22Rv1 (cell line): Measurements from ENCODE around the gene EFHC1.

Source experiments
- H3K27ac ChIP-seq: fragments of 450-650 bp; 2 replicates; pipeline ENCODE4 v1.5.1; 2017
- CTCF ChIP-seq: fragments of 450-650 bp; IDR thresholded peaks from 2 replicates; pipeline ENCODE4 v1.5.1; 2017; ENCODE audit warnings: mild to moderate bottlenecking
- ZFX ChIP-seq: fragments of 450-650 bp; IDR thresholded peaks from 2 replicates; pipeline ENCODE4 v1.6.1; 2017; ENCODE audit warnings: antibody characterized with exemption, borderline replicate concordance

Gene EFHC1

GRCh38 chr6:52399511-52400312 is 20.4 kb upstream of the EFHC1 start:
- TF ChIP-seq ZFX (no peak), CTCF (peak; percentile 87)
- no peak overlapping the region for H3K27ac ChIP-seq

- no peak for TF ChIP-seq ZFX
- TF ChIP-seq CTCF, result no peak
- no peak overlapping the region for H3K27ac ChIP-seq
These were observed 19.7 kb upstream of the EFHC1 start for GRCh38 chr6:52400313-52401041.

GRCh38 chr6:52403086-52403485 is 17.1 kb upstream of the EFHC1 start:
- peak overlapping the region; percentile 75 for H3K27ac ChIP-seq
- no peak for TF ChIP-seq CTCF
- TF ChIP-seq ZFX, result no peak

GRCh38 chr6:52403627-52404026 is 16.5 kb upstream of the EFHC1 start:
- peak overlapping the region; percentile 75 for H3K27ac ChIP-seq
- TF ChIP-seq CTCF (no peak), ZFX (no peak)

GRCh38 chr6:52405243-52405642 is 14.9 kb upstream of the EFHC1 start:
- H3K27ac ChIP-seq, result no peak overlapping the region
- no peak for TF ChIP-seq ZFX
- TF ChIP-seq CTCF, result no peak

- no peak overlapping the region for H3K27ac ChIP-seq
These were observed 12.7 kb upstream of the EFHC1 start for GRCh38 chr6:52407467-52407866.

More at GRCh38 chr6:52407467-52407866, 12.7 kb upstream of the EFHC1 start:
- TF ChIP-seq CTCF (peak; percentile 71), ZFX (no peak)
